CD4-positive, alpha-beta T cell treated with Interleukin-15 for 4 hours (primary cell): ENCODE results near the gene CCNYL1.
A peak's percentile ranks its signal among the peaks of the same experiment; 100 is the strongest.
"Not testable (repeated sequence)": the region's sequence is repeated elsewhere in the genome, so short reads cannot be mapped to it uniquely, and the experiment has no call there.

Experiments
- DNase-seq: peaks from one replicate; pipeline ENCODE4 v3.0.0-alpha.2; 2020; ENCODE audit warnings: low spot score

The CCNYL1 gene

DNA sequence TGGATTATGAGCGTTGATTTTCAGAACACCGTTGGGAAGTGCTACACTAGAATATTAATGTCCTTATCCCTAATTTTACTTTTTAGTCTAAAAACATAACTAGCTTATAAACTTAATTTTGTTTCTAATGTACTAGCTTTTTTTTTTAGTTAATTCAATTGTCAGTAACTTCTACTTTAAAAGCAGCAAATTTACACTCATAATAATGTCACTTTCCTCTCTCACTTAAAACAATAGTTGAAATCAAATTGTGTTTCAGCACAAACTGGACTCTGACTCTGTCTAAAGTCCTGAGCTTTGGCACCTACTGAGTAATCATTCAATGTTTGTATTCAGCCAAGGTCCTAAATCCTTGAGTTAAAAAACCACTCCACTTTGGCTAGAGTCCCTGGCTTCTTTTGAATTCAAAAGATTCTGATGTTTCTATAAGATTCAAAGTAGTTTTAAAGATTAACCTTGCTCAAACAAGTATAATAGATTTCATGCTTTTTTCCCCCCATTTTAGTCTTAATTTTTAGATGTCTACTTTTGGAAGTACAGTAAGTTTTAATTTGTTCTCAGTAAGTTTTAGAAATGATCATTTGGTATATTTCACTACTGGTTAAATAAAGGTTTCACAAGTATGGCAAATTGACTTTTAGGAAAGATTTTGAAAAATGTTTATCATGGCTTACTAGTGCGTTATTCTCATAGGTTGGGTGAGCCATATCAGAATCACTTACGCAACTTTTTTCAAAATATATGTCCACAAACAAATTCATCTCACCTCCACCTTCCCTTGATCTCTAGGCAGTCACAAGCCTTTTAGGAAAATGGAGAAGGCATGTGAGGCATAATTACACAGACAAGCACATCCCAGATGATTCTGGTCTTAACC, 23.4 kb downstream of the CCNYL1 start:
- DNase-seq = no peak

DNA sequence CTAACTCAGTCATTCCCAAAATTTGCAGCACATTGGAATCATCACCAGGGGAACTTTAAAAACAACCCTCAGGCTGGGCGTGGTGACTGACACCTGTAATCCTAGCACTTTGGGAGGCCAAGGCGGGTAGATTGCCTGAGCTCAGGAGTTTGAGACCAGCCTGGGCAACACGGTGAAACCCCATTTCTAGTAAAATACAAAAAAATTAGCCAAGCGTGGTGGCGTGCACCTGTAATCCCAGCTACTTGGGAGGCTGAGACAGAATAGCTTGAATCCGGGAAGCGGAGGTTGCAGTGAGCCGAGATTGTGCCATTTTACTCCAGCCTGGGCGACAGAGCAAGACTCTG, 24.0 kb downstream of the CCNYL1 start:
- not testable (repeated sequence) for DNase-seq

GRCh38 chr2:207743514-207743913, 32.1 kb downstream of the CCNYL1 start:
- no peak for DNase-seq

- no peak for DNase-seq
These were observed 32.6 kb downstream of the CCNYL1 start for GRCh38 chr2:207744050-207744449.

GRCh38 chr2:207744451-207744850, 33.0 kb downstream of the CCNYL1 start:
- no peak for DNase-seq

DNA sequence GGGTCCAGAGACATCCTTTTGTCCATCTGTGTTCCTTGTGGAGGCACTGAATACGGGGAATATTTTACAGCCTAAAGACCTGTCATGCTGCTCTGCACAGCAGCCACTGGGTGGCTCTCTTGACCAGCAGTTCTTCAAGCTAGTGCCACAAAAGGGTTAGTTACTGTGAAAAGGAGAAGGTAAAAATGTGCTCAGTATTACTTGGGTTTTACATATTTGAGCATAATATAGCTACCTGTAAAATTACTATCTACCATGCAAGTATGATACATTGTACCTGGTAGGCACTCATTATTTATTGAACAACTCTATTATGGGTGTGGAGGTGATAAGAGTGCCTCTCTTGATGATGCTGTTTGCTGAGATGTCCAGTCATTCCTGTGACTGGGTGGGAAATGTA, 34.7 kb downstream of the CCNYL1 start:
- peak; percentile 42 for DNase-seq

DNA sequence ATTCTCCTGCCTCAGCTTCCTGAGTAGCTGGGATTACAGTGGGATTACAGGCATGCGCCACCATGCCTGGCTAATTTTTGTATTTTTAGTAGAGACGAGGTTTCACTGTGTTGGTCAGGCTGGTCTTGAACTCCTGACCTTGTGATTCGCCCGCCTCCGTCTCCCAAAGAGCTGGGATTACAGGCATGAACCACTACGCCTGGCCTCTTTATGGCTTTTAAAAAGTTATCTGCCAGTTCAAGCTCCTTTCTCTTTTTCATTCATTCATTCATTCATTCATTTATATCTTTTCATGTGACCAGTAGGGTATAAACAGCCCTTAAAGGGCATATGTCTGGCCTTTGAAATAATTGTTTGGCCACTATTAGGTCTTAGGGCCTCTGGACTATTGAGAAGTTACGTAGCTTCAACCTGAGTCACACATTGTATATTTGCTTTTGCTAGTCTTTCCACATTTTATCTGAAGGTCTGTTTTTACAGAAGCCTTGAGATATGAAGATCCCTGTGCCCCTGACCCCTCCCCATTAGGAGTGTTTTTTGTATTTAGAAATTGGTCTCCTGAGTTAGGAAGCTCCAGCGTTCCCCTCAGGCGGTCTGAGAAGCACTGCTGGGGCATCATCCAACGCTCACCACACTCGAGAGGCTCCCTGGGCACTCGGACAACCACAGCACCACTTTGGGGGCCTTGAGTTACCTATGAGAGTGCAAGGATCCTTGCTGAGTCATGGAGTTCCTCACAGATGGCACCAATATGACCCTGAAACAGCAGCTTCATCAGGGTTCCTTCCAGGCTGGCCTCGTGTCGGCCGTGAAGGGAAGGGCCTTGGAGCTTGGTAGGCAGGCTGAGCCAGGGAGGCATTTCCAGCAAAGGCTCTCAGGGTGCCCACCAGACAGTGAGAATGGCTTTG, 36.5 kb downstream of the CCNYL1 start:
- no peak for DNase-seq

GRCh38 chr2:207748993-207749392, 37.6 kb downstream of the CCNYL1 start:
- DNase-seq = no peak

DNA sequence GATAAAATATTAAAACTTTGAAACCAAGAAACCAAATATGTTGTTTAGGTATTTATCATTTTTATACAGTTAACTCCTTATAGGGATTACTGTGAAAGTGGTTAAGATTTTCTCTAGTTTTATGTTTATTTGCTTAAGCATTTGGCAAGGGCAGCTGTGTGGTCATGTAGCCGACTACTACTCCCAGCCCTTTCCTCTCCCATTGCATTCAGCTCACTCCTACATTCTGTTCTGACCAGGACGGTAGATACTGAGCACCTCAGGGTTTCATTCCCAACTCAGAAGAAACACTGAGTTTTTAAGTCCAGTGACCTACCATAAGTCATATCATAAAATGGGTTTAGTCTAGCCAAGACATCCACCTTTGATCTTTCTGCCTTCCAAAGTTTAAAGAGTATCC, 38.4 kb downstream of the CCNYL1 start:
- DNase-seq = no peak

- no peak for DNase-seq
These were observed 38.9 kb downstream of the CCNYL1 start for GRCh38 chr2:207750345-207750744.

GRCh38 chr2:207750876-207751275, 39.4 kb downstream of the CCNYL1 start:
- DNase-seq = no peak

DNA sequence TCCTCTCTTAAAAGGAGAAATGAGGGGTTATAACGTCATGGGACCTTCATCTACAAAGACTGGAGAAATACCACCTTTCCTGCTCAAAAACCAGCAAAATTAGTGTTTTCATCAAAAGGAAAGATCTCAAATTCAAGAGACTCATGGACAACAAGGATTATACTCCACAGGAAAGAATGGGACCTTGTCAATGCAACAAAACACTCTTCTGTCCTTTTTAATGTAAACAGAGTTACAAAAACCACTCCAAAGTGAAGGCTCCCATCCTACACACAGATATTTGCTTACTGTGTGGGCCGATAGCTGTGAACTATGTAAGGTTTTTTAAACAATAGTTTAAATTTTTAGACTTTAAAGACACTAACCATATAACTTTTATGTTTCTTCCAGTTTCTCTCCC, 42.2 kb downstream of the CCNYL1 start:
- DNase-seq = not testable (repeated sequence)

DNA sequence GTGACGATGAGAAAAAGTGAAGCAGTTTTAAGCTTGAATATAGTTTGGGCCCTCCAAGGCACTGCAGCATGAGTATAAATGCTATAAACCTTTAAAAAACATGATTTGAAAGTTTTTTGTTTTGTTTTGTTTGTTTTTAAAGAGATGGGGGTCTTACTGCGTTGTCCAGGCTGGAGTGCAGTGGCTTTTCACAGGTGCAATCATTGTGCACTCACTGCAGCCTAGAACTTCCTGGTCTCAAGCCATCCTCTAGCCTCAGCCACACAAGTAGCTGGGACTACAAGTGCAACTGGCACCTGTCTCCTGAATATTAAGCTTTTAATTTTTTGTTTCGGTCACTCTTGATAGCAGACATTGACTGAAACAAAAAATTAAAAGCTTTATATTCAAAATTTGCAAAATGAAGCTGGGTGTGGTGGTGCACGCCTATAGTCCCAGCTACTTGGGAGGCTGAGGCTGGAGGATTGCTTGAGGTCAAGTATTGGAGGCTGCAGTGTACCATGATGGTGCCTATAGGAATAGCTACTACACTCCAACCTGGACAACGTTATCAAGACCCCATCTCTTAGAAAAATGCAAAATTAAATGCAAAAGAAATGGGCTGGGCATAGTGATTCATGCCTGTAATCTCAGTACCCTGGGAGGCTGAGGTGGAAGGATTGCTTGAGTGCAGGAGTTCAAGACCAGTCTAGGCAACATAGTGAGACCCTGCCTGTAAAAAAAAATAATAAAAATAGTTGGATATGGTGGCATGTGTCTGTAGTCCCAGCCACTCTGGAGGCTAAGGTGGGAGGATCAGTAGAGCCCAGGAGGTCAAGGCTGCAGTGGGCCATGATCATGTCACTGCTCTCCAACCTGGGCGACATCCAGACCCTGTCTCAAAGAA, 43.3 kb downstream of the CCNYL1 start:
- DNase-seq = no peak

DNA sequence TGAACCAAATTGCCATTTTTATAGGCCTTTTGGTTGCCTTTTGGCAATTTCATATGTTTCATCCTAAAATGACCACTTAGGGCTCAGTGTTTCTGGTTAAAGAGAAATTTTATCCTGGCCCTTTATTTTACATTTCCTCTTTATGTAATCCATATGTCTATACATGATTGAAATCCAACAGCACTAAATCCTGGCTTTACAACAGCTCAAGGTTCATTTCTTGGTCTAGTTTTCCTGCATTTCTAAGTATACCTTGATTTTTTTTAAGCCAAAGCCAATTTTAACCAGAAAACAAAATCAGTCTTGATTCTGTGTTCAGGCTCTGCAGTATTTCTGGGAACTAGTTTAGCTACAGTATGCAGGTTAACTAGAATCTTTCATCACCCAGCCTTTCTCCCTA, 46.6 kb downstream of the CCNYL1 start:
- DNase-seq = no peak

DNA sequence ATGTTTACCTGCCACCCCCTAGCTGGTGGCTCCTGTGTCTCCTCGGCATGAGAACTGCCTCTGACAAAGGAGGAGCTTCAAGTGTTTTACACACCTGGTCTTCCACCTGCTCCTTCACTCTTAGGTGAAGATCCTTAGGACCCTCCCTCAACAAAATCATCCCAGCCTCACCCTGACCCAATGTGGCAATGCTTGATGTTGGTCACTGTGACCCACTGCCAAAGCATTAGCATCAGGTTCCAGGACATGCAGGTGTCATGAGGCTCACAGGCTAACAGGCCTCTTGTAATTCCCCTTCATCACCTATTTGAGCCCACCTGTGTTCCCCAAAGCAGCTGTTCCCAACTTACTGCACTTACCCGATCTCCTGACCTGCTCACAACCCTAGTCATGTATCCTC, 48.5 kb downstream of the CCNYL1 start:
- DNase-seq = no peak

DNA sequence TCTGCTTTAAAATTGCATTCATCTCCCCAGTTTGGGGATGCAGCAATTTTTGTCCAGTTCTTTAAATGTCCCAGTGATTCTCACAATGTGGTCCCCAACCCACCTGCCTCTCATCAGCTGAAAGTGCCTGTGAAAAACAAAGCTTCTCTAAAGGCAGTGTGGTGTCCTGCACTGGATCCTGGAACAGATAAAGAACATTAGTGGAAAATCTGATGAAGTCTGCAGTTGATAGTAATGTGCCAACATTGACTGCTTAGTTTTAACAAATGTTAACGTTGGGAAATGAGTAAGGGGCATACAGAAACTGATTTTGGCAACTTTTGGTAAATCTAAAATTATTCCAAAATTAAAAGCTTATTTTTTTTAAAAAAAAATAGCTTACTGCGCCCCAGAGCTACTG, 49.0 kb downstream of the CCNYL1 start:
- no peak for DNase-seq

DNA sequence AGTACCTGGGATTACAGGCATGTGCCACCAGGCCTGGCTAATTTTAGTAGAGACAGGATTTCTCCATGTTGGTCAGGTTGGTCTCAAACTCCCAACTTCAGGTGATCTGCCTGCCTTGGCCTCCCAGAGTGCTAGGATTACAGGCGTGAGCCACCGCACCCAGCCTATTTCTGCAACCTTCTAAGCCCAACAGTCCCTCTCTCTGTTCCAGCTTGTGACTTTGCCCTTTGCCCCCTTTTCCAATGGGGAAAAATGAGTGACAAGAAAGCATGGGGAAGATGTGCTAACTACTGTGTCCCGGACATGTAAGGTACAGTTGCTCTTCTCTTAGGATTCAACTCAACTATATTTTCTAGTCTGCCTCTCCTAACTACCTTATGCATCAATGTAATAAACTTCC, 50.0 kb downstream of the CCNYL1 start:
- not testable (repeated sequence) for DNase-seq

GRCh38 chr2:207762146-207762545, 50.7 kb downstream of the CCNYL1 start:
- DNase-seq = no peak

DNA sequence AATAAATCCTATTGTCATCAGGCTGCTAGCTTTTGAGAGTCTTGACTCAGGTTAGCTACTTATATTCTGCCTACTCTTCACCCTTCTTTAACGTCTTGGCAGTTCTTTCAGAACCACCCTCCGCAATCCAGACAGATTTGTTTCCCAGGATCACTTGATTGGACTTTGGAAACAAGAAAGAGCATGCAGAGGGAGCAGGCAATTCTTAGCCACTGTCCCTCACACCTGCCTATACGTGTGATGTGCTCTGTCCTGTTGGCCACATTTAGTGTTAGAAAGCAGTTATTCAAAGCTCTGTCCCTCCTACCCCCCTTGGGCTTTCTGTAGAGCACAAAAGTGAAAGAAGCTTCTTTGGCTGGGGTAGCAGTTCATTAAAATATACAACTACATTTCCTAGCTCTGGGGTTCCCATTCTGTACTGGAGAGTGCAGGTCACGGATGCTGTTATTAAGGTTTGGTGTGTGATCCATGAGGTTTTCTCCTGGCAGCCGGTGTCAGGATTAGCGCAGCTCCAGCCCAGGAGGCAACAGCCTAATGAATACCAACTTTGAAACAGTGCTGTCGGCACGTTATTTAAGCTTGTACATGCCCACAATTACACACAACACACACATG, 52.0 kb downstream of the CCNYL1 start:
- DNase-seq = no peak

DNA sequence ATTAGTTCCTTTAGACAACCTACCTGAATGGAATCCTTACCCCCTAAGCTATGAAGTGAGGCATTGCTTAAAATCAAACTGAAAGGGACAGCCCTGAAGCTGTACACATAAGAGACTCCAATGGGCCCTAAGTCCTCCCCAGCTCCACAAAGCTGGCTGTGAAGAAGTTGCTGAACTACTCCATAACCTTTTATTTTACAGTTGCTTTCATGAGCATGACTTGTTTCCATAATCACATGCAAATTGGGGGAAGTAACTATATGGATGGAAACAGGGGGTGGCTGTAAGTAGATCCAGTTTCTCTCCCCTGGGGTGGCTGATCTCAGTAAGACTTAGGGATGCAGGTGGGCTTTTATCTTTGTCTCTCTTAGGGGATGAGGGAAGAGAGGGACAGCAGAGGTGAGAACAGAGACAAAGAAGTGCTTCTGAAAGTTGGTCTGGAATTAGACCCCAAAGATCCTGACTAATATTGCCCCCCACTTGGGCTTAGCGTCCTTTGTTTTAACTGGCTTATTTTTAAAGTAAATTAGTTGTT, 52.7 kb downstream of the CCNYL1 start:
- DNase-seq = no peak

DNA sequence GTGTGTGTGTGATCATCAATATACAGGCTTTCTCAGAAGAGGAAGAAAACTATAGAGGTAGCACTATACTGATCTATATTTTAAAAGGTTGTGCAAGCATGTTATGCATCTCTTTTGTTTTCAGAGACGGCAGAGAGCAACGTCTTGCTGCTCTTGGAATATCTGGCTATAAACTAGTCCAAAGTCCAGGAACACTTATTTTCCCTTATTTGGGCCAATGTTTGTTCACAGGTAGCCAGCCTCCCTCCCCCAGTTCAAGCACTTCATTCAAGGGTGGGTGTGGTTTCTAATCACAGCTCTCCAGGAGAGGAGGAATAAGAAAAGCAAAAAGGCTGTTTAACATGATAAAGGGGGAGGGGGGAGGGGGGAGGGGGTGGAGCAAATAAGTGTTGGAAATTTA, 54.1 kb downstream of the CCNYL1 start:
- DNase-seq = no peak
